Islet of Langerhans (tissue), 1 donor: ENCODE measurements around the gene CARNS1.
"Not testable (repeated sequence)": the region's sequence is repeated elsewhere in the genome, so short reads cannot be mapped to it uniquely, and the experiment has no call there.

Experiments
- FAIRE-seq: peaks from one replicate; lab custom pipeline; 2011; peaks lifted over from hg19 to GRCh38; lab: Jason Lieb, UNC

Gene CARNS1

GRCh38 chr11:67410984-67411784 is 4.3 kb upstream of the CARNS1 start:
- no peak for FAIRE-seq

GRCh38 chr11:67411785-67412152 is 3.7 kb upstream of the CARNS1 start:
- FAIRE-seq, result no peak

- FAIRE-seq, result no peak
Observed at GRCh38 chr11:67412495-67413179, 2.8 kb upstream of the CARNS1 start.

- FAIRE-seq, result no peak
Observed at GRCh38 chr11:67413266-67413849, 2.1 kb upstream of the CARNS1 start.

GRCh38 chr11:67416416-67417335 is 1.2 kb downstream of the CARNS1 start:
- FAIRE-seq, result no peak

- no peak for FAIRE-seq
Observed at GRCh38 chr11:67417425-67417824, 1.9 kb downstream of the CARNS1 start.

- no peak for FAIRE-seq
Observed at GRCh38 chr11:67418476-67419281, 3.2 kb downstream of the CARNS1 start.

- no peak for FAIRE-seq
Observed at GRCh38 chr11:67419325-67420049, 4.0 kb downstream of the CARNS1 start.

- FAIRE-seq, result no peak
Observed at GRCh38 chr11:67420147-67420645, 4.7 kb downstream of the CARNS1 start.

GRCh38 chr11:67420646-67421429 is 5.4 kb downstream of the CARNS1 start:
- FAIRE-seq, result no peak

- no peak for FAIRE-seq
Observed at GRCh38 chr11:67421430-67422031, 6.1 kb downstream of the CARNS1 start.

GRCh38 chr11:67422891-67423290 is 7.4 kb downstream of the CARNS1 start:
- FAIRE-seq, result no peak

- no peak for FAIRE-seq
Observed at GRCh38 chr11:67423466-67423865, 8.0 kb downstream of the CARNS1 start.

- FAIRE-seq, result no peak
Observed at GRCh38 chr11:67423891-67424613, 8.6 kb downstream of the CARNS1 start.

- FAIRE-seq, result not testable (repeated sequence)
Observed at GRCh38 chr11:67427364-67427859, 11.9 kb downstream of the CARNS1 start.

GRCh38 chr11:67428052-67429001 is 12.8 kb downstream of the CARNS1 start, which contains the start of gene RPS6KB2:
RPS6KB2 (plus strand) TSS chr11:67428494; CDS start chr11:67428546, 52 bp downstream.
- peak; percentile 33 for FAIRE-seq

- FAIRE-seq, result no peak
Observed at GRCh38 chr11:67429038-67429668, 13.7 kb downstream of the CARNS1 start.
